H9 (cell line): ENCODE measurements around the gene HACL1. TPM values are rescaled to one million over a fixed set of nuclear protein-coding genes. Genes with fewer than 3 reads are reported as not detected.

Experiments used
- DNase-seq: peaks from one replicate; pipeline ENCODE4 v3.0.0-alpha.2; 2017
- H2AFZ ChIP-seq: one replicate; pipeline ENCODE4 v1.6.1; 2013; ENCODE audit warnings: mild to moderate bottlenecking, low read length, control low read depth, moderate library complexity
- H2AK5ac ChIP-seq: 2 replicates; pipeline ENCODE4 v1.6.1; 2013; ENCODE audit warnings: low read length, control low read depth, mixed read lengths; ENCODE audit not compliant: insufficient read length
- H2BK120ac ChIP-seq: one replicate; pipeline ENCODE4 v1.6.1; 2013; ENCODE audit warnings: low read depth, mild to moderate bottlenecking, low read length, control low read depth, inconsistent platforms; ENCODE audit not compliant: poor library complexity, severe bottlenecking
- H2BK12ac ChIP-seq: 2 replicates; pipeline ENCODE4 v1.6.1; 2013; ENCODE audit warnings: low read length, control low read depth, mixed read lengths, low read depth; ENCODE audit not compliant: insufficient read length
- H2BK15ac ChIP-seq: 2 replicates; pipeline ENCODE4 v1.6.1; 2013; ENCODE audit warnings: low read depth, low read length, control low read depth
- H2BK20ac ChIP-seq: one replicate; pipeline ENCODE4 v1.6.1; 2013; ENCODE audit warnings: low read depth, mild to moderate bottlenecking, low read length, control low read depth, inconsistent platforms; ENCODE audit not compliant: poor library complexity, severe bottlenecking
- H2BK5ac ChIP-seq: 2 replicates; pipeline ENCODE4 v1.6.1; 2013; ENCODE audit warnings: low read length, control low read depth, mixed read lengths; ENCODE audit not compliant: insufficient read length
- H3K14ac ChIP-seq: 2 replicates; pipeline ENCODE4 v1.6.1; 2013; ENCODE audit warnings: low read length, control low read depth; ENCODE audit not compliant: insufficient read depth
- H3K18ac ChIP-seq: 2 replicates; pipeline ENCODE4 v1.6.1; 2013; ENCODE audit warnings: low read depth, mild to moderate bottlenecking, mixed read lengths, low read length, control low read depth; ENCODE audit not compliant: insufficient read length
- H3K23ac ChIP-seq: 2 replicates; pipeline ENCODE4 v1.6.1; 2013; ENCODE audit warnings: low read length, control low read depth, mixed read lengths, low read depth; ENCODE audit not compliant: insufficient read length
- H3K23me2 ChIP-seq: 2 replicates; pipeline ENCODE4 v1.6.1; 2013; ENCODE audit warnings: low read depth, mild to moderate bottlenecking, mixed read lengths, low read length, control low read depth; ENCODE audit not compliant: insufficient read length, poor library complexity, severe bottlenecking
- H3K27ac ChIP-seq: 2 replicates; pipeline ENCODE4 v1.5.1; 2013; ENCODE audit warnings: low read length, control low read depth, mixed read lengths, low read depth; ENCODE audit not compliant: insufficient read length
- H3K27me3 ChIP-seq: 2 replicates; pipeline ENCODE4 v1.6.1; 2013; ENCODE audit warnings: low read length, control low read depth, inconsistent platforms; ENCODE audit not compliant: insufficient read depth
- H3K4ac ChIP-seq: 2 replicates; pipeline ENCODE4 v1.6.1; 2013; ENCODE audit warnings: low read depth, mild to moderate bottlenecking, control low read depth, inconsistent platforms, low read length, moderate library complexity
- H3K4me1 ChIP-seq: 2 replicates; pipeline ENCODE4 v1.6.1; 2013; ENCODE audit warnings: low read length, control low read depth, inconsistent platforms; ENCODE audit not compliant: insufficient read depth
- H3K4me2 ChIP-seq: 2 replicates; pipeline ENCODE4 v1.6.1; 2013; ENCODE audit warnings: low read length, control low read depth, mixed read lengths; ENCODE audit not compliant: insufficient read length, insufficient read depth
- H3K56ac ChIP-seq: 2 replicates; pipeline ENCODE4 v1.6.1; 2013; ENCODE audit warnings: low read depth, mild to moderate bottlenecking, mixed read lengths, low read length, control low read depth; ENCODE audit not compliant: insufficient read length
- H3K79me1 ChIP-seq: 2 replicates; pipeline ENCODE4 v1.6.1; 2013; ENCODE audit warnings: low read depth, mild to moderate bottlenecking, moderate library complexity, low read length, control low read depth, inconsistent platforms; ENCODE audit not compliant: insufficient read depth, poor library complexity, severe bottlenecking
- H3K79me2 ChIP-seq: 2 replicates; pipeline ENCODE4 v1.6.1; 2013; ENCODE audit warnings: low read length, control low read depth, inconsistent platforms; ENCODE audit not compliant: insufficient read depth
- H3K9ac ChIP-seq: 2 replicates; pipeline ENCODE4 v1.6.1; 2013; ENCODE audit warnings: low read length, control low read depth, mixed read lengths; ENCODE audit not compliant: insufficient read length; ENCODE audit errors: extremely low read depth
- H3K9me3 ChIP-seq: one replicate; pipeline ENCODE4 v1.6.1; 2013; ENCODE audit warnings: low read depth, low read length, inconsistent platforms; ENCODE audit not compliant: control insufficient read depth
- H3T11ph ChIP-seq: one replicate; pipeline ENCODE4 v1.6.1; 2013; ENCODE audit warnings: mild to moderate bottlenecking, low read length, control low read depth, inconsistent platforms
- H4K20me1 ChIP-seq: one replicate; pipeline ENCODE4 v1.6.1; 2013; ENCODE audit not compliant: control insufficient read depth, insufficient read length, insufficient read depth
- H4K5ac ChIP-seq: 2 replicates; pipeline ENCODE4 v1.6.1; 2013; ENCODE audit warnings: low read depth, mild to moderate bottlenecking, mixed read lengths, low read length, control low read depth; ENCODE audit not compliant: insufficient read length
- H4K8ac ChIP-seq: replicated peaks from 2 replicates; pipeline ENCODE4 v1.6.1; 2013; ENCODE audit warnings: low read length, control low read depth, mixed read lengths, low read depth; ENCODE audit not compliant: insufficient read length
- H4K91ac ChIP-seq: 2 replicates; pipeline ENCODE4 v1.6.1; 2013; ENCODE audit warnings: low read depth, mild to moderate bottlenecking, moderate library complexity, mixed read lengths, low read length, control low read depth; ENCODE audit not compliant: insufficient read length
- H3K27ac Mint-ChIP-seq, 3 experiments: 2 replicates in 2 of 3; 3 replicates in 1 of 3; pipeline ENCODE4 v1.8.0; 2020 to 2021; ENCODE audit warnings: mixed read lengths in 3 of 3, mild to moderate bottlenecking in 1 of 3, moderate library complexity in 1 of 3
- H3K27me3 Mint-ChIP-seq: 2 replicates; pipeline ENCODE4 v1.8.0; 2021; ENCODE audit warnings: low read depth, mild to moderate bottlenecking, moderate library complexity, mixed read lengths
- H3K36me3 Mint-ChIP-seq, 3 experiments: 2 replicates in 2 of 3; 3 replicates in 1 of 3; pipeline ENCODE4 v1.8.0; 2020 to 2021; ENCODE audit warnings: low read depth in 3 of 3, mixed read lengths in 3 of 3; ENCODE audit not compliant: insufficient read depth in 1 of 3
- H3K4me1 Mint-ChIP-seq, 2 experiments: 2 replicates each; pipeline ENCODE4 v1.8.0; 2020; ENCODE audit warnings: mixed read lengths in 2 of 2
- H3K4me3 Mint-ChIP-seq, 2 experiments: 2 replicates in 1 of 2; 3 replicates in 1 of 2; pipeline ENCODE4 v1.8.0; 2020 to 2021; ENCODE audit warnings: mild to moderate bottlenecking in 2 of 2, mixed read lengths in 2 of 2, moderate library complexity in 1 of 2
- H3K9me3 Mint-ChIP-seq, 2 experiments: 2 replicates in 1 of 2; 3 replicates in 1 of 2; pipeline ENCODE4 v1.8.0; 2020; ENCODE audit warnings: mild to moderate bottlenecking in 2 of 2, mixed read lengths in 2 of 2, moderate library complexity in 1 of 2
- WGBS: extraction: QIAGEN DNeasy Blood & Tissue Kit; methylation state at CpG from one replicate; pipeline ENCODE4 v1.1.7; 2013; ENCODE audit warnings: missing lambda C conversion rate, low lambda C conversion rate, mixed read lengths; ENCODE audit not compliant: insufficient read length; ENCODE audit errors: extremely low coverage; 5-methylcytosine and 5-hydroxymethylcytosine counted together
- total RNA-seq: library from RNA; stranded (reverse); gene quantifications from 2 replicates; pipeline ENCODE4 v1.2.1, GENCODE V29; 2021
- TF ChIP-seq, protein P1 (sequence below): fragments of 200-600 bp; sonication (generic); conservative IDR thresholded peaks from 3 replicates; pipeline ENCODE4 v1.8.0; 2021; ENCODE audit warnings: antibody characterized with exemption, mild to moderate bottlenecking

Gene HACL1
- total RNA-seq, 1 experiment from 2014 or later = 52.6 TPM

DNA sequence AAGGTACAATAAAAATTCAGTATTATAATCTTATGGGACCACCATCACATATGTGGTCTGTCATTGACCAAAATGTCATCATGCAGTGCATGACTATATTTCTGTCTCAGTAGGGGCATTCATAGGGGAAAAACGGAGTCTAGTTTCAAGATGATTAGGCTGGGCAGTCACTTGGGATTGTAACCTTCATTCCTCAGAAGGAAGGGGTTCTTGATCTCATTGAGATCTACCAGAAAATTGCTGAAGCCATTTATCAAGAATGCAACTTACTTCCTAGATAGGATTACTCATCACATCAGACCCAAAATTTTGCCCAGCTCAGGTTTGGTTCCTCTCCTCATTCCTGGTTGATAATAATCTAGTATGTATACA is 37.5 kb upstream of the HACL1 start:
- H2BK5ac ChIP-seq = no peak overlapping the region
- Mint-ChIP-seq H3K4me3 (no peak overlapping the region), H3K9me3 (no peaks in the 10 kb centered on the region; a peak in 1 of 5 replicates), H3K27me3 (no peaks in the 10 kb centered on the region), H3K27ac (no peak overlapping the region), H3K36me3 (peaks cover 14 to 26% (median 24%) of the 10 kb centered on the region in 3 experiments), H3K4me1 (peaks cover 28 to 40% of the 10 kb centered on the region in 2 experiments)
- peaks cover 3% of the 10 kb centered on the region for H3K4me1 ChIP-seq
- H4K8ac ChIP-seq = no peak overlapping the region
- H3K79me1 ChIP-seq = no peaks in the 10 kb centered on the region
- H2AFZ ChIP-seq = no peak overlapping the region
- no peak overlapping the region for H3K14ac ChIP-seq
- H3K23ac ChIP-seq = no peak overlapping the region
- H2BK20ac ChIP-seq = no peak overlapping the region
- H4K91ac ChIP-seq = no peak overlapping the region
- H3K79me2 ChIP-seq = no peaks in the 10 kb centered on the region
- no peak overlapping the region for H3K27ac ChIP-seq
- H3K9me3 ChIP-seq = no peaks in the 10 kb centered on the region
- H4K5ac ChIP-seq = no peak overlapping the region
- H3K23me2 ChIP-seq = no peaks in the 10 kb centered on the region
- DNase-seq = no peak
- H3T11ph ChIP-seq = no peak overlapping the region
- H3K9ac ChIP-seq = no peak overlapping the region
- no peaks in the 10 kb centered on the region for H3K27me3 ChIP-seq
- H2BK12ac ChIP-seq = no peak overlapping the region
- H2BK15ac ChIP-seq = no peak overlapping the region
- H3K56ac ChIP-seq = no peak overlapping the region
- no CpG with 5 or more reads among the region's 1 CpG for WGBS
- TF ChIP-seq, protein P1, sequence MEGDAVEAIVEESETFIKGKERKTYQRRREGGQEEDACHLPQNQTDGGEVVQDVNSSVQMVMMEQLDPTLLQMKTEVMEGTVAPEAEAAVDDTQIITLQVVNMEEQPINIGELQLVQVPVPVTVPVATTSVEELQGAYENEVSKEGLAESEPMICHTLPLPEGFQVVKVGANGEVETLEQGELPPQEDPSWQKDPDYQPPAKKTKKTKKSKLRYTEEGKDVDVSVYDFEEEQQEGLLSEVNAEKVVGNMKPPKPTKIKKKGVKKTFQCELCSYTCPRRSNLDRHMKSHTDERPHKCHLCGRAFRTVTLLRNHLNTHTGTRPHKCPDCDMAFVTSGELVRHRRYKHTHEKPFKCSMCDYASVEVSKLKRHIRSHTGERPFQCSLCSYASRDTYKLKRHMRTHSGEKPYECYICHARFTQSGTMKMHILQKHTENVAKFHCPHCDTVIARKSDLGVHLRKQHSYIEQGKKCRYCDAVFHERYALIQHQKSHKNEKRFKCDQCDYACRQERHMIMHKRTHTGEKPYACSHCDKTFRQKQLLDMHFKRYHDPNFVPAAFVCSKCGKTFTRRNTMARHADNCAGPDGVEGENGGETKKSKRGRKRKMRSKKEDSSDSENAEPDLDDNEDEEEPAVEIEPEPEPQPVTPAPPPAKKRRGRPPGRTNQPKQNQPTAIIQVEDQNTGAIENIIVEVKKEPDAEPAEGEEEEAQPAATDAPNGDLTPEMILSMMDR = no peak
- H4K20me1 ChIP-seq = no peaks in the 10 kb centered on the region
- no peak overlapping the region for H2AK5ac ChIP-seq
- H3K18ac ChIP-seq = no peak overlapping the region
- no peak overlapping the region for H3K4me2 ChIP-seq
- no peak overlapping the region for H3K4ac ChIP-seq
- H2BK120ac ChIP-seq = no peak overlapping the region
